HL-60 (cell line): ENCODE data around the gene TPO.

ENCODE experiments used
- DNase-seq, 2 experiments: peaks; one replicate each; pipeline ENCODE4 v3.0.0-alpha.2; 2010 to 2020; ENCODE audit warnings: low read depth in 1 of 2, low spot score in 1 of 2
- H3K27ac ChIP-seq: fragments of 250-450 bp; sonication (Bioruptor Pico); replicated peaks from 2 replicates; pipeline ENCODE4 v1.5.1; 2020; ENCODE audit warnings: mild to moderate bottlenecking, moderate library complexity
- H3K27me3 ChIP-seq: fragments of 250-450 bp; sonication (Bioruptor Pico); 2 replicates; pipeline ENCODE4 v1.5.1; 2021; ENCODE audit warnings: mild to moderate bottlenecking, moderate library complexity; ENCODE audit not compliant: insufficient read depth, poor library complexity, severe bottlenecking
- H3K4me3 ChIP-seq: replicated peaks from 2 replicates; pipeline ENCODE4 v1.5.1; 2011; ENCODE audit warnings: mild to moderate bottlenecking, control low read depth, low read length; ENCODE audit not compliant: insufficient read depth
- GABPA ChIP-seq: IDR thresholded peaks from 2 replicates; pipeline ENCODE4 v1.6.1; 2012; ENCODE audit warnings: low read depth
- POLR2AphosphoS5 ChIP-seq: IDR thresholded peaks from 2 replicates; pipeline ENCODE4 v1.6.1; 2012; ENCODE audit warnings: low read depth
- SPI1 ChIP-seq: IDR thresholded peaks from 2 replicates; pipeline ENCODE4 v1.6.1; 2012; ENCODE audit warnings: low read depth, mild to moderate bottlenecking, borderline replicate concordance
- TF ChIP-seq, protein P1 (sequence below): IDR thresholded peaks from 2 replicates; pipeline ENCODE4 v1.6.1; 2012; ENCODE audit warnings: low read depth; ENCODE audit not compliant: insufficient replicate concordance
- TF ChIP-seq, protein P2 (sequence below): IDR thresholded peaks from one replicate; pipeline ENCODE4 v1.5.1; 2011; ENCODE audit warnings: low read length, control low read depth, inconsistent platforms; ENCODE audit not compliant: insufficient read depth

Gene TPO

GRCh38 chr2:1569879-1570450 is 156.7 kb downstream of the TPO start:
- no peak overlapping the region for H3K4me3 ChIP-seq
- no peak for TF ChIP-seq SPI1
- no peak for TF ChIP-seq POLR2AphosphoS5
- TF ChIP-seq GABPA: no peak
- TF ChIP-seq, protein P1, sequence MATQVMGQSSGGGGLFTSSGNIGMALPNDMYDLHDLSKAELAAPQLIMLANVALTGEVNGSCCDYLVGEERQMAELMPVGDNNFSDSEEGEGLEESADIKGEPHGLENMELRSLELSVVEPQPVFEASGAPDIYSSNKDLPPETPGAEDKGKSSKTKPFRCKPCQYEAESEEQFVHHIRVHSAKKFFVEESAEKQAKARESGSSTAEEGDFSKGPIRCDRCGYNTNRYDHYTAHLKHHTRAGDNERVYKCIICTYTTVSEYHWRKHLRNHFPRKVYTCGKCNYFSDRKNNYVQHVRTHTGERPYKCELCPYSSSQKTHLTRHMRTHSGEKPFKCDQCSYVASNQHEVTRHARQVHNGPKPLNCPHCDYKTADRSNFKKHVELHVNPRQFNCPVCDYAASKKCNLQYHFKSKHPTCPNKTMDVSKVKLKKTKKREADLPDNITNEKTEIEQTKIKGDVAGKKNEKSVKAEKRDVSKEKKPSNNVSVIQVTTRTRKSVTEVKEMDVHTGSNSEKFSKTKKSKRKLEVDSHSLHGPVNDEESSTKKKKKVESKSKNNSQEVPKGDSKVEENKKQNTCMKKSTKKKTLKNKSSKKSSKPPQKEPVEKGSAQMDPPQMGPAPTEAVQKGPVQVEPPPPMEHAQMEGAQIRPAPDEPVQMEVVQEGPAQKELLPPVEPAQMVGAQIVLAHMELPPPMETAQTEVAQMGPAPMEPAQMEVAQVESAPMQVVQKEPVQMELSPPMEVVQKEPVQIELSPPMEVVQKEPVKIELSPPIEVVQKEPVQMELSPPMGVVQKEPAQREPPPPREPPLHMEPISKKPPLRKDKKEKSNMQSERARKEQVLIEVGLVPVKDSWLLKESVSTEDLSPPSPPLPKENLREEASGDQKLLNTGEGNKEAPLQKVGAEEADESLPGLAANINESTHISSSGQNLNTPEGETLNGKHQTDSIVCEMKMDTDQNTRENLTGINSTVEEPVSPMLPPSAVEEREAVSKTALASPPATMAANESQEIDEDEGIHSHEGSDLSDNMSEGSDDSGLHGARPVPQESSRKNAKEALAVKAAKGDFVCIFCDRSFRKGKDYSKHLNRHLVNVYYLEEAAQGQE: no peak
- TF ChIP-seq, protein P2, sequence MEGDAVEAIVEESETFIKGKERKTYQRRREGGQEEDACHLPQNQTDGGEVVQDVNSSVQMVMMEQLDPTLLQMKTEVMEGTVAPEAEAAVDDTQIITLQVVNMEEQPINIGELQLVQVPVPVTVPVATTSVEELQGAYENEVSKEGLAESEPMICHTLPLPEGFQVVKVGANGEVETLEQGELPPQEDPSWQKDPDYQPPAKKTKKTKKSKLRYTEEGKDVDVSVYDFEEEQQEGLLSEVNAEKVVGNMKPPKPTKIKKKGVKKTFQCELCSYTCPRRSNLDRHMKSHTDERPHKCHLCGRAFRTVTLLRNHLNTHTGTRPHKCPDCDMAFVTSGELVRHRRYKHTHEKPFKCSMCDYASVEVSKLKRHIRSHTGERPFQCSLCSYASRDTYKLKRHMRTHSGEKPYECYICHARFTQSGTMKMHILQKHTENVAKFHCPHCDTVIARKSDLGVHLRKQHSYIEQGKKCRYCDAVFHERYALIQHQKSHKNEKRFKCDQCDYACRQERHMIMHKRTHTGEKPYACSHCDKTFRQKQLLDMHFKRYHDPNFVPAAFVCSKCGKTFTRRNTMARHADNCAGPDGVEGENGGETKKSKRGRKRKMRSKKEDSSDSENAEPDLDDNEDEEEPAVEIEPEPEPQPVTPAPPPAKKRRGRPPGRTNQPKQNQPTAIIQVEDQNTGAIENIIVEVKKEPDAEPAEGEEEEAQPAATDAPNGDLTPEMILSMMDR: no peak
- DNase-seq: no peak
- H3K27me3 ChIP-seq: no peaks in the 10 kb centered on the region
- H3K27ac ChIP-seq: no peak overlapping the region

GRCh38 chr2:1571477-1572417 is 158.5 kb downstream of the TPO start:
- DNase-seq: no peak
- H3K27me3 ChIP-seq: no peaks in the 10 kb centered on the region
- TF ChIP-seq POLR2AphosphoS5 (no peak), GABPA (no peak), SPI1 (no peak)
- TF ChIP-seq, protein P1: no peak
- TF ChIP-seq, protein P2: no peak
- no peak overlapping the region for H3K4me3 ChIP-seq
- no peak overlapping the region for H3K27ac ChIP-seq

DNA sequence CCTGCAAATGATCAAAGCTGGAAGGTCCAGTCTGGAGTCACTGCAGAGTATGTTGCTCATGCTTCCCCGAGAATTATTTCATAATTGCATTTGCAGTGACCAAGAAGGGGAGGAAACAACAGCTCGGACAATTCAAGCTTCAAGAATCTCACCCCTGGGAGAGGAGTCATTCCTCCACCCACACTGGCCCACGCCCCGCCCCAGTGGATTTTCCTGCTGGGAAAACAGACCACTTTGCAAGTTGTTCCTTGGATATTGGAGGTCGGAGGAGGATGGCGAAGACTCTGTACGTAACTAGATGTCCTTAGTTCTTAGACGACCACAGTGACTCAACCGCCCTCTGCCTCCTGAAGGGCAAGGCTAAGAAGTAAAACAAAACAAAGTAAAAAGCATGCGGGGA is 159.4 kb downstream of the TPO start:
- TF ChIP-seq POLR2AphosphoS5 (no peak), GABPA (no peak), SPI1 (no peak)
- TF ChIP-seq, protein P1: no peak
- TF ChIP-seq, protein P2: no peak
- H3K27ac ChIP-seq: no peak overlapping the region
- H3K4me3 ChIP-seq: no peak overlapping the region
- no peak for DNase-seq
- H3K27me3 ChIP-seq: no peaks in the 10 kb centered on the region
